Left hindlimb (tissue), 1 donor: ENCODE results near the gene KLHL21.
"Not testable (repeated sequence)": the region's sequence is repeated elsewhere in the genome, so short reads cannot be mapped to it uniquely, and the experiment has no call there.

Experiments used
- DNase-seq: peaks from one replicate; pipeline ENCODE4 v3.0.0-alpha.2; 2018

Gene KLHL21, protein sequence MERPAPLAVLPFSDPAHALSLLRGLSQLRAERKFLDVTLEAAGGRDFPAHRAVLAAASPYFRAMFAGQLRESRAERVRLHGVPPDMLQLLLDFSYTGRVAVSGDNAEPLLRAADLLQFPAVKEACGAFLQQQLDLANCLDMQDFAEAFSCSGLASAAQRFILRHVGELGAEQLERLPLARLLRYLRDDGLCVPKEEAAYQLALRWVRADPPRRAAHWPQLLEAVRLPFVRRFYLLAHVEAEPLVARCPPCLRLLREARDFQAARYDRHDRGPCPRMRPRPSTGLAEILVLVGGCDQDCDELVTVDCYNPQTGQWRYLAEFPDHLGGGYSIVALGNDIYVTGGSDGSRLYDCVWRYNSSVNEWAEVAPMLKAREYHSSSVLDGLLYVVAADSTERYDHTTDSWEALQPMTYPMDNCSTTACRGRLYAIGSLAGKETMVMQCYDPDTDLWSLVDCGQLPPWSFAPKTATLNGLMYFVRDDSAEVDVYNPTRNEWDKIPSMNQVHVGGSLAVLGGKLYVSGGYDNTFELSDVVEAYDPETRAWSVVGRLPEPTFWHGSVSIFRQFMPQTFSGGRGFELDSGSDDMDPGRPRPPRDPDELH

DNA sequence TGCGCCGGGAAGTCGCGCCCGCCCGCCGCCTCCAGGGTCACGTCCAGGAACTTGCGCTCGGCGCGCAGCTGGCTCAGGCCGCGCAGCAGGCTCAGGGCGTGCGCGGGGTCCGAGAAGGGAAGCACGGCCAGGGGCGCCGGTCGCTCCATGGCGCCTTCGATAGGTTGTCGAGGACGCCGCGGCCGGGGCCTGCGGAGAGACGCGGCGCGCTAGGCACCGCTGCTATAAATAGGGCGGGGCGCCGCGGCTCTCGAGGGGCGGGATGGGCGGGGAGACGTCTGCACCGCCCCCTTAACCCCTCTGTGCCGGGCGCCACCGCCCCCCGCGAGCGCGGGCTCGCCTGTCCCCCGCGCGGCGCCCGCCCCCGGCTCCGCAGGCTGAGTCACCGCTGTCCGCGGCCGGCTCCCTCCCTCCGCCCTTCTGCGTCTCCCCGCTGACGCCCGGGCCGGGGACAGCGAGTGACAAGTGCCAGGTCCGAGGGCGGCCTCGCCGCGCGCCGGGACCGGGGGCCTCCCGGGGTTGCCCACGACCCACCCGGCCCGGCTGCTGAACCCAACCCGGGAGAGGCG lies at the start of gene KLHL21:
Gene KLHL21 (minus strand): TSS at position 201 of the 569 bp plus-strand sequence. CDS start 52 bp downstream, at position 149.
- peak; percentile 92 for DNase-seq

GRCh38 chr1:6651909-6652308 lies 49.2 kb upstream of the KLHL21 start:
- no peak for DNase-seq

- DNase-seq: no peak
Observed at GRCh38 chr1:6648556-6648955, 45.9 kb upstream of the KLHL21 start.

DNA sequence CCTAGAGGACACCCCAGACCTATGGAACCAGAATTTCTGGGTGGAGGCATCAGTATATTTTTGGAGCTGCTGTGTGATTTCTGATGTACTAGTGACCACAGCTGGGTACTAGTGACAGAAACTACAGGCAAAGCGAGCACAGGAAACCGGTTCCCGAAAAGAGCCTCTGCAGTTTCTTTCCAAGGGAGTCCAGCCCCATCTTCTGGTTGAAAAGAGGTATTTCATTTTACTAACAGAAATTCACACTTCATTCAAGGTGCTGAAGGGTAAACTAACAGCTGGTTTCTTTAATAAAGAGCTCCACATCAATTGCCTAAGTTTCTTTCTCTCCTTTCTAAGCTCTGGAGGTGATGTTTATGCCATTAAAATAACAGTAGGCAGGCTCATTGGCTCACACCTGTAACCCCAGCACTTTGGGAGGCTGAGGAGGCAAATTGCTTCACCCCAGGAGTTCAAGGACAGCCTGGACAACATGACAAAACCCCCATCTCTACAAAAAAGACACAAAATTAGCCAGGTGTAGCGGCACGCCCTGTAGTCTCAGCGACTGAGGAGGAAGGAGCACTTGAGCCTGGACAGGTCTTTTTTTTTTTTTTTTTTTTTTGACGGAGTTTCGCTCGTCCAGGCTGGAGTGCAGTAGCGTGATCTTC lies 44.0 kb upstream of the KLHL21 start:
- DNase-seq: peak; percentile 25

DNA sequence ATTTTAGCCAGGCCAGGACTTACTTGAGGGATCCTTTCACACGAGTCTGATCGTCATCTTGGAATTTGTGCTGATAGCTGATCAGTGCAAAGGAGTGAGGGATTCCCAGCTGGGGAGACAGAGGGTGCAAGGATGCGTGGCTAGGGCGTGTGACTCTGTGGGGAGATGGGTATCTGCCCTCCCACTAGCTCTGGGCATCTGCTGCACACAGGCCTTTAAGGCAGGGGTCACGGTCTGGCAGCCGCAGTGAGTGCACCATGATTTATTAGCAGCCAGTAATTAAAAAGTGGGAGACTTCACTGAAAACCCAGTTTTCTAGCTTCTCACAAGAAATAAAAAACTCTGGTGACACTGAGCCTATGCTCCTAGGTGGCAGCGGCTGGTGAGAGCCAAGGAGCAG lies 42.3 kb upstream of the KLHL21 start:
- peak; percentile 13 for DNase-seq

DNA sequence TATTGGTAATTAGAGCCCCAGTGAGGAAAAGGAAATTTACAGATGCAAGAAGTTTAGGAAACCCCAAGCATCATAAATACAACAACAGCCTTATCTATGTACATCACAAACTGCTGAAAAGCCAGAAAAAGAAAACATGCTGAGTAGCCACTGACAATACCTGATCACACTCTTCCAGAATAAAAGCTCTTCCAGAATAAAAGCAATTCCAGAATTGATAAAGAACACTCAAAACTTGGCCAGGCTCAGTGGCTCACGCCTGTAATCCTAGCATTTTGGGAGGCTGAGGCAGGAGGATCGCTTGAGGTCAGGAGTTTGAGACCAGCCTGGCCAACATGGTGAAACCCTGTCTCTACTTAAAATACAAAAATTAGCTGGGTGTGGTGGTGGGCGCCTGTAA lies 38.2 kb upstream of the KLHL21 start:
- not testable (repeated sequence) for DNase-seq

DNA sequence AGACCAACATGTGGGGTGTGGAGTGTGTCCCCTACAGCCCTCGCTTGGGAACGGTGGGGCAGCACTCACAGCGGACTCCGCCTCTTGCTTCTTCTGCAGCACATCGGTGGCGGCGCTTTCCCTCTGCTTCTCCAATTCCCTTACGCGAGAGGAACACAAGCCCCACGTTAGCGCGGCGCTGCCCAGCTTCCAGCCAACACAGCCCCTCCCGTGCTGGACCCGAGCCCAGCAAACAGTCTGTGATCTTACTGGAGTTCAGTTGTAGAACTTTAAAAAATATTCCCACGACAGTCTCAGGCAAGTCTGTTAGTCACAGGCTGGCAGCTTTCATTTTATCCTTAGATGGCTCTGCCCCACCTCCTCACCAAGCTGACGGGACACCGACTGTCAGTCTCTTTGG lies 35.6 kb upstream of the KLHL21 start:
- peak; percentile 86 for DNase-seq

DNA sequence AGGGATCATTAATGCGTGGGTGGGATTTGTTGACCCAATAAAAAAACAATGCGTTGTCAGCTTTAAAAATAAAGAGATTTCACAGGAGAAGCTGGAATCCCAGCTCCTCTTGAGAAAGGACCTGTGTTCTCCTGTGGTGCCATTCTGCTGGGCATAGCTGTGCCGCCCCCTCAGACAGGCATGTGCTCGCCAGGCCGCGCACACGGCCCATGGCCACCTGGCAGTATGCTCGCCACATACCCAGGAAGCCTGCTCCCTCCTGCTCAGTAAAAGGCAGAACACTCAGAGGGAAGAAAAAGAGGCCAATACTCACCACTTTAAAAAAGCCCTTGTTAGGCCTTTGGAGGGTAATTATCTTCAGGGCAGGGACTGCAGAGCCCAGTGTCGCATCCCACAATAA lies 35.1 kb upstream of the KLHL21 start:
- no peak for DNase-seq

DNA sequence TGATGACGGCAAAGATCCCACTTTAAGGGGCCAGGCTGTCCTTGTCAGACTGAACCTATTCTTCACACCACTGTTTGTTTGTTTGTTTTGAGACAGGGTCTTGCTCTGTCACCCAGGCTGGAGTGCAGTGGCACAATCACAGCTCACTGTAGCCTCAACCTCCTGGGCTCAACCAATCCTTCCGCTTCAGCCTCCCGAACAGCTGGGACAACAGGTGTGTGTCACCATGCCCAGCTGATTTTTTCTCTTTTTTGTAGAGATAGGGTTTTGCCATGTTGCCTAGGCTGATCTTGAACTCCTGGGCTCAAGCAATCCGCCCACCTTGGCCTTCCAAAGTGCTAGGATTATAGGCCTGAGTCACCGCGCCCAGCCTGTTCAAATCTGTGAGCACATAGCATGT lies 34.1 kb upstream of the KLHL21 start:
- not testable (repeated sequence) for DNase-seq

GRCh38 chr1:6635910-6636760 lies 33.5 kb upstream of the KLHL21 start:
- DNase-seq: no peak

GRCh38 chr1:6635161-6635909 lies 32.7 kb upstream of the KLHL21 start:
- DNase-seq: no peak

GRCh38 chr1:6634371-6635052 lies 31.8 kb upstream of the KLHL21 start:
- DNase-seq: peak; percentile 78

- no peak for DNase-seq
Observed at GRCh38 chr1:6632588-6633514, 30.2 kb upstream of the KLHL21 start.

GRCh38 chr1:6631058-6631457 lies 28.4 kb upstream of the KLHL21 start:
- DNase-seq: no peak

- DNase-seq: no peak
Observed at GRCh38 chr1:6630027-6630426, 27.4 kb upstream of the KLHL21 start.

GRCh38 chr1:6628971-6629479 lies 26.4 kb upstream of the KLHL21 start:
- no peak for DNase-seq

- DNase-seq: no peak
Observed at GRCh38 chr1:6627841-6628545, 25.3 kb upstream of the KLHL21 start.

DNA sequence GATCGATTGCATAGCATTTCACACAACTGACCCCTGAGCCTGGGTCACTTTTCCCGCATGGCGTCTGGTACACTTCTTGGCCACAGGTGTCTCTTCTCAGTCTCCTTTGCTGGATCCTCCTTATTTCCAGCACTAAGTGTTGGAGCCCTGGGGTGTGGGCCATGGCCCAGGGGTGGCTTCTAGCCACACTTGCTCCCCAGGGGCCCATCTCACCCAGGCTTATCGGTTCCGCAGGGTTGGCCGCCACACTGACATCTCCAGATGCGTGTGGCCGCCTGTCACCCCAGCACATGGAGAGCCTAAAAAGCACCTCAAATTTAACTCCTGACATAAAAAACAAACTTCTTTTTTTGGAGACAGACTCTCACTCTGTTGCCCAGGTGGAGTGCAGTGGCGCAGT lies 24.4 kb upstream of the KLHL21 start:
- DNase-seq: no peak

GRCh38 chr1:6625584-6626149 lies 23.0 kb upstream of the KLHL21 start:
- DNase-seq: no peak
